Measurements from ENCODE around the gene SGCD.

DNA sequence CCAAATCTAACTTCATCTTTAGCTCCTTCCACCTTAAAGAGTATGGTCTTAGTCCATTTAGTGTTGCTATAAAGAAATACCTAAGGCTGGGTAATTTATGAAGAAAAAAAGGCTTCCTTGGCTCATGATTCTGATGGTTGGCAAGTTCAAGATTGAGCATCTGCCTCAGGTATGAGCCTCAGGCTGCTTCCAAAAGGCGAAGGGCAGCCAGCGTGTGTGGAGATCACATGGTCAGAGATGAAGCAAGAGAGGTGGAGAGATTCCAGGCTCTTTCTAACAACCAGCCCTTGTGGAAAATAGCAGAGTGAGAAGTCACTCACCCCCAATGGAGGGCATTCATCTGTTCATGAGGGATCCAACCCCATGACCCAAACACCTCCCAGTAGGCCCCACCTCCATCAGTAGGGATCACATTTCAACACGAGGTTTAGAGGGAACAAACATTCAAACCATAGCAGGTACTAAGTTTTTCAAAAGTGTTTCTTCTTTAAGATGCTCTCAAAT lies 225.9 kb downstream of the SGCD start:
- TF ChIP-seq, protein P1, sequence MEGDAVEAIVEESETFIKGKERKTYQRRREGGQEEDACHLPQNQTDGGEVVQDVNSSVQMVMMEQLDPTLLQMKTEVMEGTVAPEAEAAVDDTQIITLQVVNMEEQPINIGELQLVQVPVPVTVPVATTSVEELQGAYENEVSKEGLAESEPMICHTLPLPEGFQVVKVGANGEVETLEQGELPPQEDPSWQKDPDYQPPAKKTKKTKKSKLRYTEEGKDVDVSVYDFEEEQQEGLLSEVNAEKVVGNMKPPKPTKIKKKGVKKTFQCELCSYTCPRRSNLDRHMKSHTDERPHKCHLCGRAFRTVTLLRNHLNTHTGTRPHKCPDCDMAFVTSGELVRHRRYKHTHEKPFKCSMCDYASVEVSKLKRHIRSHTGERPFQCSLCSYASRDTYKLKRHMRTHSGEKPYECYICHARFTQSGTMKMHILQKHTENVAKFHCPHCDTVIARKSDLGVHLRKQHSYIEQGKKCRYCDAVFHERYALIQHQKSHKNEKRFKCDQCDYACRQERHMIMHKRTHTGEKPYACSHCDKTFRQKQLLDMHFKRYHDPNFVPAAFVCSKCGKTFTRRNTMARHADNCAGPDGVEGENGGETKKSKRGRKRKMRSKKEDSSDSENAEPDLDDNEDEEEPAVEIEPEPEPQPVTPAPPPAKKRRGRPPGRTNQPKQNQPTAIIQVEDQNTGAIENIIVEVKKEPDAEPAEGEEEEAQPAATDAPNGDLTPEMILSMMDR (IDR thresholded peaks at IDR 0.05 in 8 of 11, conservative IDR thresholded peaks at IDR 0.05 in 3 of 11) = no peak
- TF ChIP-seq POLR2AphosphoS5 (IDR thresholded peaks at IDR 0.05) = no peak
- TF ChIP-seq POLR2A (IDR thresholded peaks at IDR 0.05) = no peak

Measured in spleen (tissue), 7 donors.